Thymus (tissue), 11 donors: Measurements from ENCODE around the gene CHST9. TPM values are rescaled to one million over a fixed set of nuclear protein-coding genes. Genes with fewer than 3 reads are reported as not detected.
A peak's percentile ranks its signal among the peaks of the same experiment; 100 is the strongest.

Experiments used
- DNase-seq, 9 donors: peaks; one replicate each; pipeline ENCODE4 v3.0.0-alpha.2; 2013; ENCODE audit warnings: low spot score in 9 of 9, low read depth in 6 of 9, missing footprints in 1 of 9
- H3K27ac ChIP-seq, 2 donors: one replicate each; pipeline ENCODE4 v1.5.1; 2013; ENCODE audit warnings: control low read depth in 1 of 2, low read depth in 1 of 2, low read length in 1 of 2, mild to moderate bottlenecking in 1 of 2, moderate library complexity in 1 of 2
- H3K27me3 ChIP-seq, 2 donors: one replicate each; pipeline ENCODE4 v1.5.1; 2013; ENCODE audit warnings: low read length in 1 of 2; ENCODE audit not compliant: control insufficient read depth in 2 of 2, insufficient read depth in 1 of 2
- H3K36me3 ChIP-seq, 2 donors: one replicate each; pipeline ENCODE4 v1.5.1; 2013; ENCODE audit warnings: low read length in 1 of 2, mild to moderate bottlenecking in 1 of 2, moderate library complexity in 1 of 2; ENCODE audit not compliant: control insufficient read depth in 2 of 2, insufficient read depth in 2 of 2
- H3K4me1 ChIP-seq, 2 donors: one replicate each; pipeline ENCODE4 v1.5.1; 2013; ENCODE audit warnings: low read length in 2 of 2; ENCODE audit not compliant: control insufficient read depth in 2 of 2, insufficient read depth in 2 of 2
- H3K4me3 ChIP-seq, 2 donors: one replicate each; pipeline ENCODE4 v1.5.1; 2013; ENCODE audit warnings: low read length in 2 of 2, control low read depth in 1 of 2, mild to moderate bottlenecking in 1 of 2
- H3K9me3 ChIP-seq, 2 donors: one replicate each; pipeline ENCODE4 v1.5.1; 2013; ENCODE audit warnings: low read length in 1 of 2, mild to moderate bottlenecking in 1 of 2; ENCODE audit not compliant: control insufficient read depth in 2 of 2, insufficient read depth in 1 of 2
- WGBS: extraction: QIAGEN DNeasy Blood & Tissue Kit; methylation state at CpG from one replicate; pipeline ENCODE4 v1.1.7; 2013; 5-methylcytosine and 5-hydroxymethylcytosine counted together
- polyA plus RNA-seq: library from polyadenylated mRNA; stranded (reverse); fragments of 200-250 nt; gene quantifications from one replicate; pipeline ENCODE4 v1.2.3, GENCODE V29; 2013
- total RNA-seq: library from RNA; stranded (reverse); fragments of 120-200 nt; gene quantifications from one replicate; pipeline ENCODE4 v1.2.4, GENCODE V29; 2013
- donor health status: healthy.

CHST9 gene
- total and polyA plus RNA-seq, 2 donors = 0.24 to 0.87 TPM

DNA sequence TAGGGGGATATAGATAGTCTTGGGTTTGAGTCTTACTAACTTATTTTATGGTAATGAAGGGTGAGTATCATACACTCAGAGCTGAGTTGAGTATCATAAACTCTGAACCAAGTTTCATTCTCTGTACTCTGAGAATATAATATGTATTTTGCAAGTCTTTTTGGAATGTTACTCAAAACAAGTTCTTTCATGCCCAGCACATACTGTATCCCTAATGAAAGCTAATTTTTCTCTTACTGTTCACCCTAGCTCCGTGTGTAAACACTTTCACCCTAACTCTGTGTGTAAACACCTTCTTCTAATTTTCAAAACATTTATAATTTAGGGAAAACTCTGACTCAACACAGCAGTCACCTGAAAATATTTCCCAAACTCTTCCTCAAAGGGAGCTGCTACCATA lies 29.7 kb upstream of the CHST9 start:
- Histone ChIP-seq H3K4me1 (no peaks in the 10 kb centered on the region), H3K27ac (peak overlapping the region in 1 of 2 donors; percentile 43), H3K36me3 (no peaks in the 10 kb centered on the region), H3K4me3 (no peak overlapping the region), H3K9me3 (no peaks in the 10 kb centered on the region), H3K27me3 (no peaks in the 10 kb centered on the region)
- 81% methylated on average over 1 of the region's 1 CpG for WGBS
- no peak for DNase-seq

GRCh38 chr18:27213123-27213717 lies 28.1 kb upstream of the CHST9 start:
- Histone ChIP-seq H3K27me3 (no peaks in the 10 kb centered on the region), H3K9me3 (no peaks in the 10 kb centered on the region), H3K36me3 (no peaks in the 10 kb centered on the region), H3K27ac (no peak overlapping the region), H3K4me1 (no peaks in the 10 kb centered on the region), H3K4me3 (no peak overlapping the region)
- DNase-seq = no peak
- 38% methylated on average over 1 of the region's 1 CpG for WGBS

GRCh38 chr18:27211569-27211968 lies 26.5 kb upstream of the CHST9 start:
- H3K27me3 ChIP-seq = no peaks in the 10 kb centered on the region
- no peaks in the 10 kb centered on the region for H3K36me3 ChIP-seq
- H3K9me3 ChIP-seq = no peaks in the 10 kb centered on the region
- WGBS = 56% methylated on average over 1 of the region's 1 CpG
- H3K27ac ChIP-seq = no peak overlapping the region
- DNase-seq = no peak
- no peak overlapping the region for H3K4me3 ChIP-seq
- no peaks in the 10 kb centered on the region for H3K4me1 ChIP-seq

GRCh38 chr18:27206411-27206810 lies 21.3 kb upstream of the CHST9 start:
- H3K4me1 ChIP-seq = no peaks in the 10 kb centered on the region
- no peaks in the 10 kb centered on the region for H3K27me3 ChIP-seq
- H3K9me3 ChIP-seq = no peaks in the 10 kb centered on the region
- no peak for DNase-seq
- H3K4me3 ChIP-seq = no peak overlapping the region
- H3K27ac ChIP-seq = no peak overlapping the region
- 91% methylated on average over 3 of the region's 3 CpGs for WGBS
- no peaks in the 10 kb centered on the region for H3K36me3 ChIP-seq

DNA sequence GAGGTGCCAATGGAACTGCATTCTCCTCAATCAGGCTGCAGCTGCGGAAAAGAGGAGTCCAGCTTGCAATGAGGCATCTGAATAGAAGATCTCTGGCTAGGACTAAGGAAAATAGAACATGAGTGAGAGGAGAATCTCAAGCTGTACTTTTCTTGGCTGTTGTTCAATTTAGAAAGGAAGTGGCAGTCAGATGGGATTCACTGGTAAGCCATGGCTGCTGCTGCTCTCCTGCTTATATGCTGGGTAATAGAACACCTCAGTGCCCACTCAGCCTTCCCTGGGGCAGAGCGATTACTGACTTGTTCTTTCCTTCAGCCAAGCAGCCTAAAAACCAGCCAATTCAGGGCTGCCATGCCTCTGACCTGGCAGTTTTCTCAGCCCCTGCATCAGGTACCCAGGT lies 17.6 kb upstream of the CHST9 start:
- no peak overlapping the region for H3K27ac ChIP-seq
- WGBS = 84% methylated on average over 2 of the region's 2 CpGs
- no peak overlapping the region for H3K4me3 ChIP-seq
- no peaks in the 10 kb centered on the region for H3K27me3 ChIP-seq
- no peaks in the 10 kb centered on the region for H3K36me3 ChIP-seq
- no peaks in the 10 kb centered on the region for H3K4me1 ChIP-seq
- DNase-seq = no peak
- no peaks in the 10 kb centered on the region for H3K9me3 ChIP-seq

DNA sequence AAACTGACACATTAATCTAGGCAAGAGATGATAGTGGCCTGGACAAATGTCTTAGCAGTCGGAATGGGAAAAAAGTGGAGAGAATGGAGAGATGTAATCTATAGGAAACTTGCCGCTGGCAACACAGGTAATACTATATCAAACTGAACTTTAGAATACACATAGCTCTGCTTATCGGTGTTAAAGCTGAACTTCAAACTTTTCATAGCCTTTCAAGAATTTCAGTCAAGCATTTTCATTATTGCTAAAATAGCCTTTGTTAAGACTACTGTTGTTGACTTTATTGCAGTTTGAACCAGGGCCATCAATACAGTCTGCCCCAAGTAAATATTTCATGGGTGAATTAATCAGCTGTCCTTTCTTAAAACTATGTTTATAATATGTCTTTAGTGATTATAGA lies 12.9 kb upstream of the CHST9 start:
- H3K4me3 ChIP-seq = no peak overlapping the region
- H3K4me1 ChIP-seq = no peaks in the 10 kb centered on the region
- no peaks in the 10 kb centered on the region for H3K9me3 ChIP-seq
- H3K27ac ChIP-seq = no peak overlapping the region
- DNase-seq = no peak
- no peaks in the 10 kb centered on the region for H3K27me3 ChIP-seq
- no peaks in the 10 kb centered on the region for H3K36me3 ChIP-seq
- WGBS = 93% methylated on average over 3 of the region's 3 CpGs

DNA sequence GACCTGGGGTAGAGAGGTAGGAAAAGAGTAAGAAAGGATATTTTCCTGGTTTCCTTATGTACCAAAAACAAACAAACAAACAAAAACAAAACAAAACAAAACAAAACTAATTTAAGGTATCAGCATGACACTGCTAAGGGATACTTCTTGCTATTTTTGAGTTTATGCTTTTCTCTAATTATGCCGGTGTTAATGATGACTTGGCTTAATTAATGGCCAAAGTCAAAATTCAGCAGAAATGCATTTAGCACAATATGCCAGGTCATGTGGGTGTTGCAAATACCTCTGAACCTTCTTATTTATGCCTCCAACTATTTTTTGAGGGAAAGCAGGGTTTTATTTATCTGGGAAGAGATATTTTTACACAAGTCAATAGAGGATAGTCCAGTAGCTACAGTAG lies 3.2 kb upstream of the CHST9 start:
- WGBS = 95% methylated on average over 1 of the region's 1 CpG
- H3K27me3 ChIP-seq = peaks cover 14 to 27% of the 10 kb centered on the region in 2 donors
- DNase-seq = no peak

GRCh38 chr18:27185897-27186296 lies 789 bp upstream of the CHST9 start:
- Histone ChIP-seq H3K4me1 (no peaks in the 10 kb centered on the region), H3K9me3 (no peaks in the 10 kb centered on the region), H3K4me3 (no peak overlapping the region), H3K27ac (no peak overlapping the region), H3K36me3 (no peaks in the 10 kb centered on the region), H3K27me3 (peaks cover 14 to 27% of the 10 kb centered on the region in 2 donors)
- no peak for DNase-seq
- 86% methylated on average over 4 of the region's 4 CpGs for WGBS

More for the DNA sequence above, 3.2 kb upstream of the CHST9 start:
- H3K36me3 ChIP-seq = no peaks in the 10 kb centered on the region
- H3K4me3 ChIP-seq = no peak overlapping the region
- H3K9me3 ChIP-seq = no peaks in the 10 kb centered on the region
- H3K4me1 ChIP-seq = no peaks in the 10 kb centered on the region
- no peak overlapping the region for H3K27ac ChIP-seq

GRCh38 chr18:27184115-27185024 lies 738 bp downstream of the CHST9 start:
- 10% methylated on average over 33 of the region's 33 CpGs for WGBS
- H3K4me1 ChIP-seq = no peaks in the 10 kb centered on the region
- H3K36me3 ChIP-seq = no peaks in the 10 kb centered on the region
- H3K9me3 ChIP-seq = no peaks in the 10 kb centered on the region
- DNase-seq = no peak
- no peak overlapping the region for H3K27ac ChIP-seq
- H3K4me3 ChIP-seq = peak overlapping the region in 1 of 2 donors; percentile 3
- peaks cover 14 to 27% of the 10 kb centered on the region in 2 donors for H3K27me3 ChIP-seq
